NCI-H345 treated with DMSO at 0.1 percent for 48 hours (cell line): ENCODE measurements around the gene WNT6.

Experiments
- DNase-seq: peaks from one replicate; lab custom pipeline; 2025; ENCODE audit not compliant: unreplicated experiment; lab: John Stamatoyannopoulos, UW

Gene WNT6

GRCh38 chr2:218877331-218877730 lies 17.7 kb downstream of the WNT6 start:
- no peak for DNase-seq

GRCh38 chr2:218877891-218878290 lies 18.3 kb downstream of the WNT6 start:
- DNase-seq, result no peak

GRCh38 chr2:218878486-218878885 lies 18.9 kb downstream of the WNT6 start:
- no peak for DNase-seq

GRCh38 chr2:218878926-218879761 lies 19.5 kb downstream of the WNT6 start:
- DNase-seq, result no peak

GRCh38 chr2:218879776-218880101 lies 20.1 kb downstream of the WNT6 start:
- no peak for DNase-seq

- DNase-seq, result peak; percentile 33
Observed at GRCh38 chr2:218880102-218880858, 20.7 kb downstream of the WNT6 start, which contains the start of gene WNT10A. WNT10A (plus strand) TSS chr2:218880852; CDS start chr2:218880996, 144 bp downstream.

- no peak for DNase-seq
Observed at GRCh38 chr2:218880859-218881594, 21.4 kb downstream of the WNT6 start.

- no peak for DNase-seq
Observed at GRCh38 chr2:218881744-218882460, 22.3 kb downstream of the WNT6 start.

GRCh38 chr2:218882461-218882816 lies 22.8 kb downstream of the WNT6 start:
- DNase-seq, result no peak

GRCh38 chr2:218882866-218883366 lies 23.3 kb downstream of the WNT6 start:
- DNase-seq, result no peak

GRCh38 chr2:218883491-218884490 lies 24.2 kb downstream of the WNT6 start:
- no peak for DNase-seq

- DNase-seq, result no peak
Observed at GRCh38 chr2:218884519-218884918, 24.9 kb downstream of the WNT6 start.

- DNase-seq, result no peak
Observed at GRCh38 chr2:218885981-218886947, 26.7 kb downstream of the WNT6 start.

GRCh38 chr2:218887079-218887478 lies 27.5 kb downstream of the WNT6 start:
- no peak for DNase-seq

- DNase-seq, result no peak
Observed at GRCh38 chr2:218888341-218888740, 28.7 kb downstream of the WNT6 start.

GRCh38 chr2:218889937-218890336 lies 30.3 kb downstream of the WNT6 start:
- no peak for DNase-seq

GRCh38 chr2:218890369-218890768 lies 30.8 kb downstream of the WNT6 start:
- no peak for DNase-seq
